ENCODE results near the gene TEX29. TPM values are rescaled to one million over a fixed set of nuclear protein-coding genes. Genes with fewer than 3 reads are reported as not detected.

TEX29 gene
- total and polyA plus RNA-seq, 8 donors: 0.23 to 3.8 (median 1.3) TPM; not detected in 4

DNA sequence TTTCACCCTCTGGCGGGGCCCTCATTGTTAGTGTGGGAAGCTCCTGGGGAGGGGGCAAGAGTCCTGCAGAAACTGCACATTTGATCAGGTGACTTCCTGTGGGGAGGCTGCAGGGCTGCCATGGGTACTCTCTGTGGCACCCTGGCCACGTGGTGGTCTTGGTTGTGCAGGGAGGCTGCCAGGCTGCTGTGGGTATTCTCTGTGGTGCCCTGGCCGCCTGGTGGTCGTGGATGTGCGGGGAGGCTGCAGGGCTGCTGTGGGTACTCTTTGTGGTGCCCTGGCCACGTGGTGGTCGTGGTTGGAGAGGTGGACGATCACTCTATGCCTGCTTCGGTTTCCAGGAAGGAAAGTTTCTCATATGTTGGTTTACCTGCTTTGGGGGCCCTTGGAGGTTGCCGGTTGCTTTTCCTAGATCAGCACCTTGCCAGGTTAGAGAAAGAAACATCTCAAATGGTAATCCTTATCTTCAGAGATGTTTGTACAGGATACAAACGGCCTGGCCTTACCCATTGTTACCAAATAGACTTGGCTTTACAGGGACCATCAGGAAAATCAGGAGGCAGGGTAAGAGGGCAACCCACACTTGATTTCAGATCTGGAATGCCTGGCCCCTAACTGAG, 22.9 kb downstream of the TEX29 start:
- Histone ChIP-seq H3K36me3 (no peaks in the 10 kb centered on the region), H3K4me1 (no peaks in the 10 kb centered on the region), H3K4me3 (no peak overlapping the region), H3K9me3 (no peaks in the 10 kb centered on the region), H3K27me3 (no peaks in the 10 kb centered on the region), H3K27ac (no peak overlapping the region)
- ATAC-seq: no peak
- FAIRE-seq: no peak
- WGBS, 2 donors: 72 to 84% methylated on average over 11 of the region's 11 CpGs
- DNase-seq: no peak
- TF ChIP-seq CTCF (IDR thresholded peaks at IDR 0.05): no peak
- intact Hi-C loops (cut with DNase I): no loop called here

DNA sequence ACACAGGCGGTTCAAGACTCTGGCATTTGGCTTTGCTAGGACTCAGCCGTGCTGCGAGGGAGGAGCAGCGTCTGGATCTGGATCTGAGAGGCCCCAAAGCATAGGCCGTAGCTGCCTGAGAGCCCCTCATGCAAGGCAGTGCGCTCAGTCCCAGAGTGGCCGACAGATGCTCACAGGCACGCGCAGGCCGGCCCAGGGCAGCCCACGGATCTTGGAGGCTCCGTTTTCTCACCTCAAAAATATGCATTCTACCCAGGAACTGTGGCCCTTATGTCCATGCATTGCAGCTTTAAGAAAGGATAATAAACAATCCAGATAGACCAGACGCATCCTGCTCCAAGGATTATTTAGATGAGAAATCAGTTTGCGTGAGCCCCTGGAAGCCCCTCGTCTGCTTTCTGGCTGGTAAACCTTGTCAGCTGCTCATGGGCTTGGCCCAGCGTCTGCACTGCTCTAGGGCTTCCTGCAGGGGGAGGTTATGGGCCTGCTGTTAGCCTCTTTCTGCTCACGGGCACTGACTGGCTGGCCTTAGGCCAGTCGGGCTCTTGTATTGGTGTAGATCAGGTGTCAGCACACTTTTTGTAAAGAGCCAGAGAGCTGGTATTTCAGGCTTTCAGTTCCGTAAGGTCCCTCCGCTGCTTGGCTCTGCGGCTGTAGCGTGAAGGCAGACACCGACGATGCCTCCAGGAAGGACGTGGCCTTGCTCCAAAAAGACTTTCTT, 24.2 kb downstream of the TEX29 start:
- ATAC-seq: peak; percentile 63 to 96 (median 70)

GRCh38 chr13:111345682-111346081, 25.2 kb downstream of the TEX29 start:
- ATAC-seq (no peak), FAIRE-seq (no peak), DNase-seq (no peak)
- H3K36me3 ChIP-seq: no peaks in the 10 kb centered on the region
- intact Hi-C loops (cut with DNase I): no loop called here
- no peak overlapping the region for H3K4me3 ChIP-seq
- no peaks in the 10 kb centered on the region for H3K27me3 ChIP-seq
- H3K27ac ChIP-seq: no peak overlapping the region
- TF ChIP-seq CTCF (IDR thresholded peaks at IDR 0.05): no peak
- no peaks in the 10 kb centered on the region for H3K9me3 ChIP-seq
- 85 to 91% methylated on average over 11 of the region's 11 CpGs for WGBS, 2 donors
- no peaks in the 10 kb centered on the region for H3K4me1 ChIP-seq

More for the DNA sequence above, 24.2 kb downstream of the TEX29 start:
- 66 to 73% methylated on average over 25 of the region's 25 CpGs for WGBS, 2 donors
- DNase-seq (peak in 4 of 6 donors; percentile 28 to 55 (median 40)), FAIRE-seq (no peak)
- Histone ChIP-seq H3K27ac (no peak overlapping the region), H3K4me1 (no peaks in the 10 kb centered on the region), H3K27me3 (no peaks in the 10 kb centered on the region), H3K9me3 (no peaks in the 10 kb centered on the region), H3K36me3 (no peaks in the 10 kb centered on the region), H3K4me3 (no peak overlapping the region)
- TF ChIP-seq CTCF (IDR thresholded peaks at IDR 0.05): no peak
- intact Hi-C loops (cut with DNase I): no loop called here

- no peak for ATAC-seq
Observed at GRCh38 chr13:111346101-111346680, 25.7 kb downstream of the TEX29 start.

More at GRCh38 chr13:111346101-111346680, 25.7 kb downstream of the TEX29 start:
- 87 to 94% methylated on average over 19 to 20 of the region's 20 CpGs for WGBS, 2 donors
- Histone ChIP-seq H3K4me1 (no peaks in the 10 kb centered on the region), H3K4me3 (no peak overlapping the region), H3K27me3 (no peaks in the 10 kb centered on the region), H3K27ac (no peak overlapping the region), H3K36me3 (no peaks in the 10 kb centered on the region), H3K9me3 (no peaks in the 10 kb centered on the region)
- intact Hi-C loops (cut with DNase I): no loop called here
- FAIRE-seq (no peak), DNase-seq (no peak)
- no peak for TF ChIP-seq CTCF (IDR thresholded peaks at IDR 0.05)
